Mesendoderm (in vitro differentiated cells): ENCODE results near the gene KCNB1. TPM values are rescaled to one million over a fixed set of nuclear protein-coding genes. Genes with fewer than 3 reads are reported as not detected.

Experiments used
- DNase-seq: peaks from one replicate; pipeline ENCODE4 v3.0.0; 2013
- H2AK5ac ChIP-seq: 2 replicates; pipeline ENCODE4 v1.6.1; 2013; ENCODE audit warnings: low read length, inconsistent platforms
- H2BK120ac ChIP-seq: 2 replicates; pipeline ENCODE4 v1.6.1; 2013; ENCODE audit warnings: low read depth, mild to moderate bottlenecking, low read length, moderate library complexity, mixed read lengths
- H2BK15ac ChIP-seq: replicated peaks from 2 replicates; pipeline ENCODE4 v1.6.1; 2013; ENCODE audit warnings: low read depth, mild to moderate bottlenecking, moderate library complexity
- H2BK5ac ChIP-seq: 2 replicates; pipeline ENCODE4 v1.6.1; 2013; ENCODE audit warnings: low read length, inconsistent platforms
- H3K18ac ChIP-seq: 2 replicates; pipeline ENCODE4 v1.6.1; 2013; ENCODE audit warnings: mild to moderate bottlenecking, low read length, mixed read lengths
- H3K23ac ChIP-seq: one replicate; pipeline ENCODE4 v1.6.1; 2013; ENCODE audit warnings: low read length
- H3K27ac ChIP-seq: 2 replicates; pipeline ENCODE4 v1.5.1; 2013; ENCODE audit warnings: low read depth, mild to moderate bottlenecking, inconsistent platforms, low read length, moderate library complexity
- H3K27me3 ChIP-seq: 2 replicates; pipeline ENCODE4 v1.6.1; 2013; ENCODE audit warnings: low read length, control low read depth, mild to moderate bottlenecking, inconsistent platforms; ENCODE audit not compliant: insufficient read depth, poor library complexity
- H3K36me3 ChIP-seq: 2 replicates; pipeline ENCODE4 v1.6.1; 2013; ENCODE audit warnings: low read length, inconsistent platforms; ENCODE audit not compliant: control insufficient read depth, insufficient read depth
- H3K4ac ChIP-seq: one replicate; pipeline ENCODE4 v1.6.1; 2013; ENCODE audit warnings: low read depth, mild to moderate bottlenecking, low read length, moderate library complexity
- H3K4me1 ChIP-seq: 2 replicates; pipeline ENCODE4 v1.6.1; 2013; ENCODE audit warnings: low read depth, low read length, inconsistent platforms; ENCODE audit not compliant: control insufficient read depth
- H3K4me2 ChIP-seq: 2 replicates; pipeline ENCODE4 v1.6.1; 2013; ENCODE audit warnings: low read length
- H3K4me3 ChIP-seq: 2 replicates; pipeline ENCODE4 v1.5.1; 2013; ENCODE audit warnings: mild to moderate bottlenecking, low read length
- H3K56ac ChIP-seq: one replicate; pipeline ENCODE4 v1.6.1; 2013; ENCODE audit warnings: low read length
- H3K79me1 ChIP-seq: 2 replicates; pipeline ENCODE4 v1.6.1; 2013; ENCODE audit warnings: low read length, inconsistent platforms
- H3K79me2 ChIP-seq: 2 replicates; pipeline ENCODE4 v1.6.1; 2013; ENCODE audit warnings: mild to moderate bottlenecking, low read length; ENCODE audit not compliant: control insufficient read depth, insufficient read depth
- H3K9ac ChIP-seq: 2 replicates; pipeline ENCODE4 v1.6.1; 2013; ENCODE audit warnings: low read length, inconsistent platforms
- H4K5ac ChIP-seq: one replicate; pipeline ENCODE4 v1.6.1; 2013; ENCODE audit warnings: low read length
- H4K8ac ChIP-seq: one replicate; pipeline ENCODE4 v1.6.1; 2013; ENCODE audit warnings: low read depth, mild to moderate bottlenecking, control low read depth, low read length, moderate library complexity
- WGBS: extraction: QIAGEN DNeasy Blood & Tissue Kit; methylation state at CpG from one replicate; pipeline ENCODE4 v1.1.7; 2013; ENCODE audit warnings: low lambda C conversion rate, missing lambda C conversion rate; ENCODE audit not compliant: insufficient coverage; ENCODE audit errors: extremely low coverage; 5-methylcytosine and 5-hydroxymethylcytosine counted together
- polyA plus RNA-seq, 2 experiments: library from polyadenylated mRNA; stranded (reverse); fragments of 200-250 nt; gene quantifications; one replicate each; pipeline ENCODE4 v1.2.3, GENCODE V29; 2013

Gene KCNB1
- polyA plus RNA-seq (2013, experiment 1 of 2), result 0.52 TPM
- polyA plus RNA-seq (2013, experiment 2 of 2), result 0.53 TPM

- Histone ChIP-seq H3K79me2 (no peaks in the 10 kb centered on the region), H2BK15ac (no peak within 1 kb of the TSS), H3K27ac (no peak within 1 kb of the TSS), H3K36me3 (no peaks in the 10 kb centered on the region), H3K4me1 (no peaks in the 10 kb centered on the region), H4K8ac (no peak within 1 kb of the TSS), H3K4me2 (peak within 1 kb of the TSS; percentile 91), H2AK5ac (no peak within 1 kb of the TSS), H3K18ac (no peak within 1 kb of the TSS), H4K5ac (no peak within 1 kb of the TSS), H3K23ac (no peak within 1 kb of the TSS), H2BK120ac (no peak within 1 kb of the TSS), H3K4me3 (no peak within 1 kb of the TSS), H3K4ac (no peak within 1 kb of the TSS), H2BK5ac (no peak within 1 kb of the TSS), H3K9ac (peak within 1 kb of the TSS; percentile 47), H3K56ac (peak within 1 kb of the TSS; percentile 60), H3K79me1 (no peaks in the 10 kb centered on the region), H3K27me3 (peaks cover 3% of the 10 kb centered on the region)
- DNase-seq, result peak; percentile 91
- WGBS, result no CpG with 5 or more reads among the region's 34 CpGs
These were observed at the start of gene KCNB1 for GRCh38 chr20:49482621-49483017. TSS of gene KCNB1 (minus strand) at chr20:49482668. CDS start at chr20:49482480, 188 bp downstream.

DNA sequence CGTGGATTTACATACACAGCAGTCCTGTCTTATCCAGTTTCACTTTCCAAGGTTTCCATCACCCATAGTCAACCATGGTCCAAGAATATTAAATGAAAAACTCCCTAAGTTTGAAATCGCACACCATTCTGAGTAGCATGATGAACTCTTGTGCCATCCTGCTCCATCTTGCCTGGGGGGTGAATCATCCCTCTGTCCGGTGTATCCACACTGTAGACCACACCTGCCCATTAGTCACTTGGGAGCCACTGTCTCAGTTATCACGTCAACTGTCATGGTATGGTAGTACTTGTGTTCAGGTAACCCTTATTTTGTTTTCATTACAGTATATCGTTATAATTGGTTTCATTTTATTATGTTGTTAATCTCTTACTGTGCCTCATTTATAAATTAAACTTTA lies 47.0 kb upstream of the KCNB1 start:
- H3K56ac ChIP-seq, result no peak overlapping the region
- no peak overlapping the region for H4K5ac ChIP-seq
- no peaks in the 10 kb centered on the region for H3K79me1 ChIP-seq
- no peak overlapping the region for H2BK120ac ChIP-seq
- no peaks in the 10 kb centered on the region for H3K4me1 ChIP-seq
- WGBS, result no CpG with 5 or more reads among the region's 5 CpGs
- no peaks in the 10 kb centered on the region for H3K27me3 ChIP-seq
- H3K4me3 ChIP-seq, result no peak overlapping the region
- H2AK5ac ChIP-seq, result no peak overlapping the region
- H3K27ac ChIP-seq, result no peak overlapping the region
- H3K79me2 ChIP-seq, result no peaks in the 10 kb centered on the region
- H3K23ac ChIP-seq, result no peak overlapping the region
- H3K36me3 ChIP-seq, result peaks cover 2% of the 10 kb centered on the region
- H2BK5ac ChIP-seq, result no peak overlapping the region
- no peak overlapping the region for H3K9ac ChIP-seq
- no peak overlapping the region for H2BK15ac ChIP-seq
- no peak overlapping the region for H3K4ac ChIP-seq
- no peak for DNase-seq
- no peak overlapping the region for H3K4me2 ChIP-seq
- no peak overlapping the region for H4K8ac ChIP-seq
- H3K18ac ChIP-seq, result no peak overlapping the region

GRCh38 chr20:49526568-49526967 lies 44.1 kb upstream of the KCNB1 start:
- Histone ChIP-seq H2BK5ac (no peak overlapping the region), H3K9ac (no peak overlapping the region), H3K4me3 (no peak overlapping the region), H2BK15ac (no peak overlapping the region), H3K27me3 (no peaks in the 10 kb centered on the region), H2AK5ac (no peak overlapping the region), H3K23ac (no peak overlapping the region), H3K56ac (no peak overlapping the region), H4K5ac (no peak overlapping the region), H3K4me2 (no peak overlapping the region), H3K4me1 (no peaks in the 10 kb centered on the region), H3K18ac (no peak overlapping the region), H3K4ac (no peak overlapping the region), H3K27ac (no peak overlapping the region), H3K79me2 (no peaks in the 10 kb centered on the region), H3K36me3 (peaks cover 4% of the 10 kb centered on the region), H3K79me1 (no peaks in the 10 kb centered on the region), H4K8ac (no peak overlapping the region), H2BK120ac (no peak overlapping the region)
- WGBS, result no CpG with 5 or more reads among the region's 2 CpGs
- DNase-seq, result no peak

GRCh38 chr20:49526056-49526455 lies 43.6 kb upstream of the KCNB1 start:
- Histone ChIP-seq H3K18ac (no peak overlapping the region), H3K4me1 (no peaks in the 10 kb centered on the region), H3K79me2 (no peaks in the 10 kb centered on the region), H3K27me3 (no peaks in the 10 kb centered on the region), H3K36me3 (peaks cover 4% of the 10 kb centered on the region), H3K27ac (no peak overlapping the region), H2AK5ac (no peak overlapping the region), H3K4ac (no peak overlapping the region), H3K56ac (no peak overlapping the region), H2BK15ac (no peak overlapping the region), H4K5ac (no peak overlapping the region), H3K79me1 (no peaks in the 10 kb centered on the region), H2BK120ac (no peak overlapping the region), H2BK5ac (no peak overlapping the region), H3K4me2 (no peak overlapping the region), H4K8ac (no peak overlapping the region), H3K9ac (no peak overlapping the region), H3K23ac (no peak overlapping the region), H3K4me3 (no peak overlapping the region)
- no peak for DNase-seq
- no CpG with 5 or more reads among the region's 6 CpGs for WGBS

GRCh38 chr20:49523767-49524360 lies 41.4 kb upstream of the KCNB1 start:
- Histone ChIP-seq H3K36me3 (peaks cover 4% of the 10 kb centered on the region), H3K18ac (no peak overlapping the region), H3K79me2 (no peaks in the 10 kb centered on the region), H3K79me1 (no peaks in the 10 kb centered on the region), H3K27ac (no peak overlapping the region), H3K4me3 (no peak overlapping the region), H4K8ac (no peak overlapping the region), H2BK15ac (no peak overlapping the region), H3K4me2 (no peak overlapping the region), H3K4ac (no peak overlapping the region), H3K9ac (no peak overlapping the region), H2AK5ac (no peak overlapping the region), H4K5ac (no peak overlapping the region), H2BK120ac (no peak overlapping the region), H3K27me3 (no peaks in the 10 kb centered on the region), H3K4me1 (no peaks in the 10 kb centered on the region), H3K56ac (no peak overlapping the region), H2BK5ac (no peak overlapping the region), H3K23ac (no peak overlapping the region)
- WGBS, result no CpG with 5 or more reads among the region's 8 CpGs
- no peak for DNase-seq

DNA sequence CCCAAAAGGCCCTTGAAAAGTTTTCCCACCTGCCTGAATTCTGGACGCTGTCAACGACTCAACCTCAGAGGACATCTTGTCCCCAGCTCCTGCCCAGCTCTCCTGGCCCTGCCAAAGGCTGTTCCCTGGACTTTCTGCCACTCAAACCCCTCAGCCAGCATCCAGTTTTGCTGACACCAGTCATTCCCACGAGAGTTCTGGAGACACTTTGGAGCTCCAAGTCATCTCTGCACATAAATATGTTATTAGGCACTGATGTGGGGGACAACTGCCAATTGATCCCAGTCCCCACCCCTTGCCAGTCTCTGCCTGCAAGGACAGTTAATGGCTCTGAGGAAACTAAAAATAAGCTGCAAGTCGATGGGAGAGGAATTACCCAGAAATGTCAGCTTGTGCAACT lies 38.9 kb upstream of the KCNB1 start:
- no CpG with 5 or more reads among the region's 4 CpGs for WGBS
- Histone ChIP-seq H3K56ac (no peak overlapping the region), H3K18ac (no peak overlapping the region), H2BK5ac (no peak overlapping the region), H3K4me3 (no peak overlapping the region), H3K27ac (no peak overlapping the region), H3K79me1 (no peaks in the 10 kb centered on the region), H2BK15ac (no peak overlapping the region), H3K23ac (no peak overlapping the region), H3K4ac (no peak overlapping the region), H3K9ac (no peak overlapping the region), H2BK120ac (no peak overlapping the region), H3K27me3 (no peaks in the 10 kb centered on the region), H4K8ac (no peak overlapping the region), H3K4me1 (no peaks in the 10 kb centered on the region), H3K36me3 (peaks cover 4% of the 10 kb centered on the region), H3K79me2 (no peaks in the 10 kb centered on the region), H4K5ac (no peak overlapping the region), H2AK5ac (no peak overlapping the region), H3K4me2 (no peak overlapping the region)
- no peak for DNase-seq
